Lung (tissue), 12 donors: ENCODE measurements around the gene SLC12A3. TPM values are rescaled to one million over a fixed set of nuclear protein-coding genes. Genes with fewer than 3 reads are reported as not detected.

Experiments used
- ATAC-seq: fragments of 200-7000 bp; cut with Tn5 transposase; one replicate; pipeline ENCODE4 v1.9.1; 2020; ENCODE audit warnings: moderate number of reproducible peaks; ENCODE audit not compliant: insufficient read depth, low FRiP score
- DNase-seq, 3 donors: peaks; one replicate each; pipeline ENCODE4 v3.0.0-alpha.2; 2013 to 2017
- H3K27ac ChIP-seq, 2 donors: one replicate each; pipeline ENCODE4 v1.5.1; 2013; ENCODE audit warnings: mild to moderate bottlenecking in 2 of 2, moderate library complexity in 2 of 2, control low read depth in 1 of 2, inconsistent platforms in 1 of 2, low read depth in 1 of 2, low read length in 1 of 2
- H3K27me3 ChIP-seq, 3 donors: one replicate each; pipeline ENCODE4 v1.5.1; 2013; ENCODE audit warnings: low read length in 2 of 3; ENCODE audit not compliant: control insufficient read depth in 3 of 3, insufficient read depth in 3 of 3
- H3K36me3 ChIP-seq, 4 donors: one replicate each; pipeline ENCODE4 v1.5.1; 2013; ENCODE audit warnings: low read length in 4 of 4, mild to moderate bottlenecking in 1 of 4, moderate library complexity in 1 of 4; ENCODE audit not compliant: control insufficient read depth in 4 of 4, insufficient read depth in 4 of 4
- H3K4me1 ChIP-seq, 5 donors: one replicate each; pipeline ENCODE4 v1.5.1; 2013; ENCODE audit warnings: low read length in 5 of 5, mild to moderate bottlenecking in 2 of 5, moderate library complexity in 1 of 5; ENCODE audit not compliant: control insufficient read depth in 5 of 5, insufficient read depth in 5 of 5
- H3K4me3 ChIP-seq: one replicate; pipeline ENCODE4 v1.5.1; 2013; ENCODE audit warnings: mild to moderate bottlenecking, control low read depth, moderate library complexity
- H3K9ac ChIP-seq, 2 donors: one replicate each; pipeline ENCODE4 v1.5.1; 2013; ENCODE audit warnings: low read length in 2 of 2, control low read depth in 1 of 2; ENCODE audit not compliant: insufficient read depth in 1 of 2
- H3K9me3 ChIP-seq, 4 donors: one replicate each; pipeline ENCODE4 v1.5.1; 2013; ENCODE audit warnings: low read length in 3 of 4, mild to moderate bottlenecking in 1 of 4, moderate library complexity in 1 of 4; ENCODE audit not compliant: control insufficient read depth in 4 of 4, insufficient read depth in 3 of 4
- WGBS, 2 donors: extraction: QIAGEN DNeasy Blood & Tissue Kit; methylation state at CpG; one replicate each; pipeline ENCODE4 v1.1.7; 2013; 5-methylcytosine and 5-hydroxymethylcytosine counted together
- polyA plus RNA-seq, 2 donors: library from polyadenylated mRNA; stranded (reverse); fragments of 200-250 nt; gene quantifications; one replicate each; pipeline ENCODE4 v1.2.1, GENCODE V29; 2013
- total RNA-seq, 2 donors: library from RNA; depleted of rRNA in 1 of 2; stranded (reverse); fragments of >200 nt in 1 of 2; gene quantifications; one replicate each; pipeline ENCODE4 v1.2.1, GENCODE V29; 2014 to 2021
- TF ChIP-seq, protein P1 (sequence below): IDR thresholded peaks from 2 replicates; pipeline ENCODE4 v1.5.1; 2012; ENCODE audit warnings: mild to moderate bottlenecking; ENCODE audit errors: control extremely low read depth, extremely low read depth
- donor health status: control.
- donor health status: control.
- donor health status: Bipolar disorder and iron deficiency.
- donor health status: healthy.
- donor health status: DM: yes; HTN: yes; CAD: no.

The SLC12A3 gene
- total and polyA plus RNA-seq, 4 donors: 0.04 to 0.07 TPM; not detected in 2

DNA sequence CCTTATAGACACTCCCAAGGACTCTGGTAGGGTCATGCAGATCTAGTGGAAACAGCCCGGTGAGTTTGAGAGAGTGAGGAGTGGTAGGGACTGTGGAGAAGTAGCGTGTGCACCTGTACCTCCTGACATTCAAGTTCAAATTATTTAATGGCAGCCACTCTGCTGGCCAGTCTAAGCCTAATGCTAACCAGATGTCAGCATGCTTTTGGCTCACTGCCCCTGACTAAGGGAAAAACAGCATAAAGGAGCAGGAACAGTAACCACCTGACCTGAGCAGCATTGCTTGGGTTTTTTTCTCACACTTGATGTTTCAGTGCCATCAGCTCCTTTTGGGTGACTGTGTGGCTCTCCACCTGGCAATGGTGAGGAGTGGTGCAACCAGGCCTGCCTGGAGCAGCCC, 23.8 kb upstream of the SLC12A3 start:
- peaks cover 25 to 34% (median 32%) of the 10 kb centered on the region in 4 donors for H3K36me3 ChIP-seq

GRCh38 chr16:56841659-56842058, 23.3 kb upstream of the SLC12A3 start:
- TF ChIP-seq, protein P1, sequence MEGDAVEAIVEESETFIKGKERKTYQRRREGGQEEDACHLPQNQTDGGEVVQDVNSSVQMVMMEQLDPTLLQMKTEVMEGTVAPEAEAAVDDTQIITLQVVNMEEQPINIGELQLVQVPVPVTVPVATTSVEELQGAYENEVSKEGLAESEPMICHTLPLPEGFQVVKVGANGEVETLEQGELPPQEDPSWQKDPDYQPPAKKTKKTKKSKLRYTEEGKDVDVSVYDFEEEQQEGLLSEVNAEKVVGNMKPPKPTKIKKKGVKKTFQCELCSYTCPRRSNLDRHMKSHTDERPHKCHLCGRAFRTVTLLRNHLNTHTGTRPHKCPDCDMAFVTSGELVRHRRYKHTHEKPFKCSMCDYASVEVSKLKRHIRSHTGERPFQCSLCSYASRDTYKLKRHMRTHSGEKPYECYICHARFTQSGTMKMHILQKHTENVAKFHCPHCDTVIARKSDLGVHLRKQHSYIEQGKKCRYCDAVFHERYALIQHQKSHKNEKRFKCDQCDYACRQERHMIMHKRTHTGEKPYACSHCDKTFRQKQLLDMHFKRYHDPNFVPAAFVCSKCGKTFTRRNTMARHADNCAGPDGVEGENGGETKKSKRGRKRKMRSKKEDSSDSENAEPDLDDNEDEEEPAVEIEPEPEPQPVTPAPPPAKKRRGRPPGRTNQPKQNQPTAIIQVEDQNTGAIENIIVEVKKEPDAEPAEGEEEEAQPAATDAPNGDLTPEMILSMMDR: no peak
- no peak overlapping the region for H3K27ac ChIP-seq
- DNase-seq: no peak
- no peaks in the 10 kb centered on the region for H3K9me3 ChIP-seq
- no peaks in the 10 kb centered on the region for H3K27me3 ChIP-seq
- H3K4me1 ChIP-seq: peaks cover 0 to 8% (median 0%) of the 10 kb centered on the region in 5 donors
- H3K4me3 ChIP-seq: no peak overlapping the region
- ATAC-seq: no peak
- WGBS, 2 donors: 85% methylated on average over 10 of the region's 10 CpGs
- no peak overlapping the region for H3K9ac ChIP-seq
- H3K36me3 ChIP-seq: peaks cover 25 to 34% (median 31%) of the 10 kb centered on the region in 4 donors

More for the DNA sequence above, 23.8 kb upstream of the SLC12A3 start:
- TF ChIP-seq, protein P1: no peak
- H3K27ac ChIP-seq: peak overlapping the region in 1 of 2 donors; percentile 11
- peaks cover 0 to 8% (median 0%) of the 10 kb centered on the region in 5 donors for H3K4me1 ChIP-seq
- no peak overlapping the region for H3K4me3 ChIP-seq
- no peak overlapping the region for H3K9ac ChIP-seq
- WGBS, 2 donors: 87 to 91% methylated on average over 2 of the region's 2 CpGs
- no peaks in the 10 kb centered on the region for H3K27me3 ChIP-seq
- H3K9me3 ChIP-seq: no peaks in the 10 kb centered on the region
- ATAC-seq (no peak), DNase-seq (no peak)

DNA sequence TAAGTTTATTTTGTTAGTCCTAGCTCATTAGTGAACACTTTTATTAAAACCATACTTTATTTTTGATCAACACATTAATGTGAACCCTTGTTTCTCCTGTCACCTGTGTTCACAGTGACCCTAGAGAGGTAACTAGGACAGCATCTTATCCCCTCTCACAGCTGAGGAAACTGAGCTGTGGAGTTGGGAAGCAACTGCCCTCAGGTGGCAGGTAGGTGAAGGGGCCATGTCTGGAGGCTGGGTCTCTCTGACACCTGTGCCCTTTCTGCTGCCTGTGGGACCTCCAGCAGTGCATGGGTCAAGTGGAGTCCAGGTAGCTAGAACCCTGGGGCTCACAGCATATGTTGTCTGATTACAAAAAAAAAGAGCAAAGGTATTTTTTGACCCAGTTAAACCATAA, 22.9 kb upstream of the SLC12A3 start:
- Histone ChIP-seq H3K9me3 (no peaks in the 10 kb centered on the region), H3K27ac (no peak overlapping the region), H3K27me3 (no peaks in the 10 kb centered on the region), H3K4me1 (peaks cover 0 to 8% (median 2%) of the 10 kb centered on the region in 5 donors), H3K9ac (no peak overlapping the region), H3K36me3 (peaks cover 25 to 34% (median 27%) of the 10 kb centered on the region in 4 donors), H3K4me3 (no peak overlapping the region)
- TF ChIP-seq, protein P1: no peak
- no peak for ATAC-seq
- DNase-seq: no peak

DNA sequence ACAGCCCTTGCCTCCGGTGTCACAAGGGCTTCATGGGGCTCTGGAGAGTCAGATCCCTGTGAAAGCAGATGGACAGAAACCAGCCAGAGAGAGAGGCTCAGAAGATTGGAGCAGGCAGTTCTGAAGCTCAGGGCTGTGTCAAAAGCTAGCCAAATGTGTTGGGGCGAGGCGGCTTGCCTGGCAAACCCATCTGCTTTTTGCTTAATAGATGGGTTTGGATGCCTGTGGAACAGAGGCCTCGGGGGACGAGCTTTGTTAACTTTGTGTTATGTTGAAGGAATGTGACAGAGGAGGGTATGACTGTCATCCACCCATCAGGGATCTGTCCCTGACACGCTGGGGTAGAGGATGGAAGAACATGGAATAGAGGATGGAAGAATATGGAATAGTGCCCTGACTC, 21.0 kb upstream of the SLC12A3 start:
- Histone ChIP-seq H3K27ac (no peak overlapping the region), H3K27me3 (no peaks in the 10 kb centered on the region), H3K9ac (no peak overlapping the region), H3K4me3 (no peak overlapping the region), H3K9me3 (no peaks in the 10 kb centered on the region), H3K4me1 (peaks cover 0 to 23% (median 21%) of the 10 kb centered on the region in 5 donors), H3K36me3 (peaks cover 14 to 27% (median 22%) of the 10 kb centered on the region in 4 donors)
- no peak for ATAC-seq
- peak in 1 of 3 donors; percentile 30 for DNase-seq
- WGBS, 2 donors: 85 to 94% methylated on average over 6 of the region's 6 CpGs
- TF ChIP-seq, protein P1: no peak
